Hippocampal formation (tissue), 2 donors: ENCODE measurements around the gene RIC3.

Experiments
- DNase-seq, 2 donors: peaks; one replicate each; lab custom pipeline; 2025; lab: John Stamatoyannopoulos, UW

RIC3 gene

GRCh38 chr11:8067567-8067928 is 101.3 kb downstream of the RIC3 start:
- no peak for DNase-seq

GRCh38 chr11:8066911-8067455 is 101.8 kb downstream of the RIC3 start:
- no peak for DNase-seq

- no peak for DNase-seq
Observed at GRCh38 chr11:8066036-8066910, 102.6 kb downstream of the RIC3 start.

- no peak for DNase-seq
Observed at GRCh38 chr11:8065031-8065430, 103.8 kb downstream of the RIC3 start.

GRCh38 chr11:8063324-8063723 is 105.5 kb downstream of the RIC3 start:
- DNase-seq, result no peak

GRCh38 chr11:8062781-8063257 is 106.0 kb downstream of the RIC3 start:
- DNase-seq, result no peak

- no peak for DNase-seq
Observed at GRCh38 chr11:8061555-8062428, 107.0 kb downstream of the RIC3 start.

- no peak for DNase-seq
Observed at GRCh38 chr11:8060801-8061554, 107.8 kb downstream of the RIC3 start.

GRCh38 chr11:8060146-8060719 is 108.6 kb downstream of the RIC3 start:
- DNase-seq, result no peak

- no peak for DNase-seq
Observed at GRCh38 chr11:8059571-8060011, 109.2 kb downstream of the RIC3 start.

- DNase-seq, result no peak
Observed at GRCh38 chr11:8059030-8059429, 109.8 kb downstream of the RIC3 start.

- no peak for DNase-seq
Observed at GRCh38 chr11:8058216-8058615, 110.6 kb downstream of the RIC3 start.

- DNase-seq, result no peak
Observed at GRCh38 chr11:8056810-8057463, 111.9 kb downstream of the RIC3 start.
